Measurements from ENCODE around the gene SH3RF2.
"Not testable (repeated sequence)": the region's sequence is repeated elsewhere in the genome, so short reads cannot be mapped to it uniquely, and the experiment has no call there.

SH3RF2 gene

DNA sequence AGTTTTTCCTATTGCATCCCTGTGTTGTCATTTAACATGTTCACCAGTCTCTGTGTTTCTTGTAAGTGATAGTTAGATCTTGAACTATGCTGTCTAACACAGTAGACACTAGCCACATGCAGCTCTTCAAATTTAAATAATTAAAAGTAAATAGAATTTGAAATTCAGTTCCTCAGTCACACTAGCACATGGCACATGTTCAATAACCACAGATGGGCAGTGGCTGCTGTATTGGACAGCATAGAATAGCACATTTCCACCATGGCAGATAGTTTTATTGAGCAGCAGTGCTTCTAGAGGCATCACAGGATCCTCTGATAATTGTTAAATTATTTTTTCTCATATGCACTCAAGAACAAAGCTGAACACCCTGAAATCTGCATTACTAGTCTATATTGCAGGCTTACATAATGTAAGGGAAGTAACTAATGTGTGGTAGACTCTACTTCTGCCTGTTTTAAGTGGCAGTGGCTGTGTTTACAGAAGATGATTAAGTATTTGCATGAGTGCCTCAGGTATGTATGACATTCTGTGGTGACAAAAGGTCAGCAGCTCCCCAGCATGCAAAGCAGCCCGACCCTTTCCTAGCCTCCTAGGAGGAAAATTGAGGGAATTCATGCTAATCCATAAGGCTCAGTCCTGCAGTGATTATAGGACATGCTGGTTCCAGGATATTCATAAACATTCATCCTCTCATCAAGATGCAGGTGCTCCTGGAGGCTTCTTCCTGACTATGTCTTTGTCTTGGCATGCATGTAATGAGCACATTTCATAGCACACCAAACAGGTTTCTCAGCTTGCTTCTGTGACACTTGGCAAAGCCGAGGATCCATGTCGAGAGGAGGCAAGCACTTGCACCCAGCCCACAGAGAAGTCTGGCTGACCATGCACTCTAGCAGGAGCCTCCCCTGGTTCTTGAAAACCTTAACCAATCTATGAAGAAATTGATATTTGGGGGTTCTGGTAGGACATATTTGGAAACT lies 45.5 kb downstream of the SH3RF2 start:
- DNase-seq = no peak

DNA sequence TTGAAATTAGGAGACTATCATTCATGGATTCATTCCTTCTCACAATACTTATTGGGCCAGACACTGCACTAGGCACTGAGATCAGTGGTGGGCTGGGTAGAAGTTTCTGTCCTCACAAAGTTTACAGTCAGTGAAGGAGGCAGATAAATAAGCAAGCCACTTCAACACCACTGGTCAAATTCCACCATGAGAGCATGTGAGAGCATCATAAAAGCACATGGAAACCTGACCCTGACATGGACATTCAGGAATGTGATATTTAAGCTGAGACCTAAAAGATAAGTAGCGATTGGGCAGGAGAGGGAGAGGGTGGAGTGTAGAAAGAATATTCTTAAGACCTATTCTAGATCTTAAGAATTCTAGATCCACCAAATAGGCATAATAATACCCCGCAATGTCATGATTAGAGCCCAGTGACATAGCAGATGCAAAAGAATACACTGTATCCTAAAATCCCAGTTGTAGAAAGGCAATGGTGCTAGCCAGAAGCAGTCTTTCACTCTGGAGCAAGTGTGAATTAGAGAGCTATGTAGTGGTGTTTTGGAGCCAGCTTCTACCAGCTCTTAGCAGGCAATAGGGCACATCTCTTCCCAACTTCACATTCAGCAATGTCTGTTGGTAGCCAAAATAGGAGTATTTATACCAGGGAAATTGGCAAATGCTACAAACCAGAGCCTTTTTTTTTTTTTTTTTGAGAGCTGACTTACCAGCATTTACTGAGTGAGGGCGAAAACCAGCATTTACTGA lies 46.4 kb downstream of the SH3RF2 start:
- DNase-seq = no peak

GRCh38 chr5:145983446-145983845 lies 47.1 kb downstream of the SH3RF2 start:
- DNase-seq = no peak

DNA sequence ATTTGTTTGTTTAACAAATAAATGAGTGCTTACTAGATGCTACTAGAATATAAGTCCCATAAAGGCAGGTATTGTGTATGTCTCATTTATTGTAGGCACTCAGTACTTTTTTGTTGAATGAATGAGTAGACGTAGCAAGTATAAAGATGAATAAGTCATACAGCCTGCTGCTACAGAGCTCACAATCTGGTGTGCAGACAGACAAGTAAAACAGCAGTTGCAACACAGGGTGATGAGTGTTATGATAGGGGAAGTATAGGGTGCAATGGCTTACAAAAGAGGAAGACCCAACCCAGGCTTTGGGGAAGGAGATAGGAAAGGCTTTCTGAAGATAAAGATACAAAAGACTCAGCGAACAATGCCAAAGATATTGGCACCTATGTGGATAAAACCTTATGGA lies 47.7 kb downstream of the SH3RF2 start:
- DNase-seq = no peak

DNA sequence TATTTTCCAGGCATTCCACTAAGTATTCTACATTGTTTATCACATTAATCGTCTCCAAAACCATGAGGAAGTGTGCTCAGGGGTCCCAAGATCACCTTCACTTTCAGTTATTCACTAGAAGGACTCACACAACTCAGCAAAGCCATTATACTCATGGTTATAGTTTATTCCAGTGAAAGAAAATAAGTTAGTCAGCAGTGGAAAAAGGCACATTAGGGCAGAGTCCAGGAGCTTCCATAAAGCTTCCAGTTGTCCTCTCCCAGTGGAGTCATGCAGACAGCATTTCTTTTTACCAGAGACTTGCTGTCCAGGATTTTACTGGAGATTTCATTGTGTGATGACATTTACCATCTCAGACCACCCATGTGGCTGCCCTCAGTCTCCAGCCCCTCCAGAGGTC lies 51.5 kb downstream of the SH3RF2 start:
- no peak for DNase-seq

GRCh38 chr5:145988993-145989392 lies 52.6 kb downstream of the SH3RF2 start:
- no peak for DNase-seq

DNA sequence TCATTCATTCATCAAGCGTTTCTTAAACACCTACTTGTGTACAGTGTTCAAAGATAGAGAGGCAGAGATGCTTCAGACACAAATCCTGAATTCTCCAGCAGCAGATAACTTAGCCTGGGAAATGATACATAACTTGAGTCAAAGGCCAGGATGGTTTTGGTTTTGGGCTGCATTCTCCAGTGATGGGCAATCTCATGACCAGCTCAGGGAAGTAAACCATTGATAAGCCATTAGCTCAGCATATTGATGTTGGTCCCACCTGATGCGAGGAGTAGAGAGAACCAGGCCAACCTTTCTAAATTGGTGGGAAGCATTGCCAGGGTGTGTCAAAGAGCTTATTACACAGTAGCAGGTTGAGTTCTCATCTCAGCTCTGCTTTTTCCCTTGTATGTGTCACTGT lies 53.0 kb downstream of the SH3RF2 start:
- no peak for DNase-seq

GRCh38 chr5:145990170-145990569 lies 53.8 kb downstream of the SH3RF2 start:
- no peak for DNase-seq

- no peak for DNase-seq
Measured at GRCh38 chr5:145991044-145991575, 54.7 kb downstream of the SH3RF2 start.

GRCh38 chr5:145993538-145993937 lies 57.2 kb downstream of the SH3RF2 start:
- not testable (repeated sequence) for DNase-seq

- no peak for DNase-seq
Measured at GRCh38 chr5:145996135-145996534, 59.8 kb downstream of the SH3RF2 start.

GRCh38 chr5:145999208-145999607 lies 62.8 kb downstream of the SH3RF2 start:
- no peak for DNase-seq

- no peak for DNase-seq
Measured at GRCh38 chr5:146000072-146000471, 63.7 kb downstream of the SH3RF2 start.

DNA sequence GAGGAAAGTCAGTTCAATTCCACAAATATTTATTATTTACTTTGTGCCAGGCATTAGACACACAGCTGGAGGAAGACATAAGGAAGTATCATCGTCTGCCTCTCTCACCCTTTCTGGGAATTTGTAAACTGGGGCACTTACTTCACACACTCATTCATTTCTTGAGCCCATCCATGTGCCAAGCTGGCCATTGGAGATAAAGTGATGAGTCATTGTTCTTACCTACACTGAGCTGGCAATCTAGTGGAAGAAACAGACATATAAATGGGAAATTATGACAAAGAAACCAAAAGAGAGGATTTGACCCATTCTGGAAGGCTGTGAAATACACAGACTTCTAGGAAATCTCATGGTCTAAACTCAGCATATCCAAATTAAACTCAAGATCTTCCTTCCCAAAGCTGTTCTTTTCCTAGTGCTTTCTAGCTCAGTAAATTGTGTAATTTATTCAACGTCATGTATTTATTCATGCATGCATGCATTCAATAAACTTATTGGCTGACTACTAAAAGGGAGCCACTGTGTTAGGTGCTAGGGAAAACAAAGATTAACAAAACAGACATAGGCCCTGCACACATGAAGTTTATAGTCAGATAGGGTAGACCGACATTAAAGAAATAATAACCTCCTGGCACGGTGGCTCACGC lies 65.3 kb downstream of the SH3RF2 start:
- no peak for DNase-seq

DNA sequence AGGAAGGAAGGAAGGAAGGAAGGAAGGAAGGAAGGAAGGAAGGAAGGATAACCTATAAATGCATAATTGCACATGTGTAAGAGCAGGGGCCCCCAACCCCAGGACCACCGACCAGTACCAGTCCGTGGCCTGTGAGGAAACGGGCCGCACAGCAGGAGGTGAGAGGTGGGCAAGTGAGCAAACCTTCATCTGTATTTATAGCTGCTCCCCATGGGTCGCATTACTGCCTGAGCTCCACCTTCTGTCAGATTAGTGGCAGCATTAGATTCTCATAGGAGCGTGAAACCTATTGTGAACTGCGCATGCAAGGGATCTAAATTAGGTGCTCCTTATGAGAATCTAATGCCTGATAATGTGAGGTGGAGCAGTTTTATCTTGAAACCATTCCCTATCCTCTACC lies 66.1 kb downstream of the SH3RF2 start:
- no peak for DNase-seq

- no peak for DNase-seq
Measured at GRCh38 chr5:146003852-146004251, 67.5 kb downstream of the SH3RF2 start.

GRCh38 chr5:146005264-146005663 lies 68.9 kb downstream of the SH3RF2 start:
- no peak for DNase-seq

DNA sequence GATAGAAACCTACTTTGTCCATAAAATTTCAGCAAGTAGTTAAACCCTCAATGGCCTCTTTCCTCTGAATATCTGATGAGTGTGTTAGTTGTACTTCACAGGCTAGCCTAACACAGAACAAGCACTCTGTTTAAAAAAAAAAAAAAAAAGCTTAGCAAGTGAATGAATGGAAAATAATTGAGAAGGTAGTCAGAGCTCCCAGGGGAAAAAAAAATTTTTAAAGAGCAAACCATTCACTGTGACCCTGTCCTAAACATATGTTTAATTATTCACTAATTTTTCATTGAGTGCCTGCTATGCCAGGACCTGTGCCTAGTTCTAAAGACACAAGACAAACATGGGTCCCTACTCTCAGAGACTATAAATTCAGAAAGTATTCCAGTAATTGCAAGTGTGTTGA lies 69.3 kb downstream of the SH3RF2 start:
- no peak for DNase-seq

- DNase-seq = no peak
Measured at GRCh38 chr5:146006470-146007190, 70.3 kb downstream of the SH3RF2 start.

GRCh38 chr5:146007270-146007669 lies 70.9 kb downstream of the SH3RF2 start:
- DNase-seq = no peak

DNA sequence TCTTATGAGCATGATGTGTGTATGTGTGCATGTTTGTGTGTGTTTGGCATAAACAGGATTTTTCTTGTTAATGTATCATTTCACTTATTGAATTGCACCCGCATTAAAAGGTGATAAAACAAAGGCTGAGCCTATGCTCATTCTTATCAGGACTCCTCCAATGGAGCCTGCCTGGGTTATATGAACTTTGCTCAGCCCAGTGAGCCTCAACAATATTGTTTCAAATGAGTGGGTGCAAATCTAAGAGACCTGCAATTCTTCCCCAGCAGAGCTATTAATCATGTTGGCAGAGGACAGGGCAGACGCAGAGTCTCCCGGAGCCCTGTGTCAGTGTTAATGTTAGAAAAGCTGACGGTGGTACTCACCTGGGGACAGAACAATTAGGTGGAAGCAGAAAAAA lies 71.6 kb downstream of the SH3RF2 start:
- no peak for DNase-seq

DNA sequence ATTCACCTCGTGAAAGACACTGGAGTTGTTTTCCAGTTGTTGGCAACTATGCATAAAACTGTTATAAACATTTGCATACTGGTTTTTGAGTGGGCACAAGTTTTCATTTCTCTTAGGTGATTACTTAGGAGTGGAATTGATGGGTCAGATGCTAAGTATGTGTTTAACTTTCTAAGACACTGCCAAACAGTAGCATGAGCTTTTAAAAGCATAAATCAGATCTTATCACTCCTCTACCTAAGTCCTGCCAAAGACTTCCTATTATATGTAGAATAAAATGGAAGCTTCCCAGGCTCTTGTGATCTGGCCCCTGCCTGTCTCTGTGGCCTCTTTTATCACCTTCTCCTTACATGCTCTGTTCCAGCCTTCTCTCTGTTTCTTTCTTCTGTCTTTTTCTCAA lies 72.6 kb downstream of the SH3RF2 start:
- DNase-seq = no peak

GRCh38 chr5:146010447-146010846 lies 74.1 kb downstream of the SH3RF2 start:
- DNase-seq = not testable (repeated sequence)

Data from cortex of kidney (tissue), 1 donor.